ENCODE results near the gene KLF5.

DNA sequence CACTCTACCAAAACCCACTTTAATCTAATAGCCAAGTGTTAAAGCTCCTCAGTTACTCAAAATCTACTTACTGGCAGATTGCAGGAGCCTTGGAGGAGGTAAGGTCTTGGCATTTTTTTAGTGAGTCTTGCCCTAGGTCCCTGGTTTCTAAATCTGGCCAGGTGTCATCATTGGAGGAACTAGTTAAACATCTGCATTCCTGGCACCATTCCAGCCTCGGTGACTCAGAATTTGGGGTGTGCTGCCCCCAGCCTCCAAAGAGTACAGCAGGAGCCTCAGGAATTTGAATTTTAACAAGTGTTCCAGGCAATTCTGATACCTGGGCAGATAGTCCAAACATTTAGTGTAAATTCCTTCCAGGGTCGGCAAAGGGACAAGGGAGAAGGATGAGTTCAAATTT, 37.4 kb downstream of the KLF5 start:
- TF ChIP-seq, protein P1, sequence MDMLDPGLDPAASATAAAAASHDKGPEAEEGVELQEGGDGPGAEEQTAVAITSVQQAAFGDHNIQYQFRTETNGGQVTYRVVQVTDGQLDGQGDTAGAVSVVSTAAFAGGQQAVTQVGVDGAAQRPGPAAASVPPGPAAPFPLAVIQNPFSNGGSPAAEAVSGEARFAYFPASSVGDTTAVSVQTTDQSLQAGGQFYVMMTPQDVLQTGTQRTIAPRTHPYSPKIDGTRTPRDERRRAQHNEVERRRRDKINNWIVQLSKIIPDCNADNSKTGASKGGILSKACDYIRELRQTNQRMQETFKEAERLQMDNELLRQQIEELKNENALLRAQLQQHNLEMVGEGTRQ (IDR thresholded peaks at IDR 0.05; ENCODE audit: borderline replicate concordance, low read depth, low read length) = no peak
- no peak for TF ChIP-seq SIN3A (IDR thresholded peaks at IDR 0.05; ENCODE audit: borderline replicate concordance, low read depth, low read length)
- TF ChIP-seq, protein P2, sequence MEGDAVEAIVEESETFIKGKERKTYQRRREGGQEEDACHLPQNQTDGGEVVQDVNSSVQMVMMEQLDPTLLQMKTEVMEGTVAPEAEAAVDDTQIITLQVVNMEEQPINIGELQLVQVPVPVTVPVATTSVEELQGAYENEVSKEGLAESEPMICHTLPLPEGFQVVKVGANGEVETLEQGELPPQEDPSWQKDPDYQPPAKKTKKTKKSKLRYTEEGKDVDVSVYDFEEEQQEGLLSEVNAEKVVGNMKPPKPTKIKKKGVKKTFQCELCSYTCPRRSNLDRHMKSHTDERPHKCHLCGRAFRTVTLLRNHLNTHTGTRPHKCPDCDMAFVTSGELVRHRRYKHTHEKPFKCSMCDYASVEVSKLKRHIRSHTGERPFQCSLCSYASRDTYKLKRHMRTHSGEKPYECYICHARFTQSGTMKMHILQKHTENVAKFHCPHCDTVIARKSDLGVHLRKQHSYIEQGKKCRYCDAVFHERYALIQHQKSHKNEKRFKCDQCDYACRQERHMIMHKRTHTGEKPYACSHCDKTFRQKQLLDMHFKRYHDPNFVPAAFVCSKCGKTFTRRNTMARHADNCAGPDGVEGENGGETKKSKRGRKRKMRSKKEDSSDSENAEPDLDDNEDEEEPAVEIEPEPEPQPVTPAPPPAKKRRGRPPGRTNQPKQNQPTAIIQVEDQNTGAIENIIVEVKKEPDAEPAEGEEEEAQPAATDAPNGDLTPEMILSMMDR (IDR thresholded peaks at IDR 0.05) = no peak
- TF ChIP-seq TCF12 (IDR thresholded peaks at IDR 0.05) = no peak
- no peak for TF ChIP-seq POLR2AphosphoS5 (IDR thresholded peaks at IDR 0.05; ENCODE audit: low read depth, low read length)
- no peak for TF ChIP-seq EZH2phosphoT487 (IDR thresholded peaks at IDR 0.05; ENCODE audit: borderline replicate concordance, low read depth)
- TF ChIP-seq TEAD4 (IDR thresholded peaks at IDR 0.05; ENCODE audit: borderline replicate concordance, insufficient read depth) = no peak
- no peak for TF ChIP-seq RFX5 (IDR thresholded peaks at IDR 0.05; ENCODE audit: low read length)
- TF ChIP-seq, protein P3, sequence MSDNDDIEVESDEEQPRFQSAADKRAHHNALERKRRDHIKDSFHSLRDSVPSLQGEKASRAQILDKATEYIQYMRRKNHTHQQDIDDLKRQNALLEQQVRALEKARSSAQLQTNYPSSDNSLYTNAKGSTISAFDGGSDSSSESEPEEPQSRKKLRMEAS (IDR thresholded peaks at IDR 0.05; ENCODE audit: low read depth) = no peak
- no peak for TF ChIP-seq SMC3 (IDR thresholded peaks at IDR 0.05; ENCODE audit: low read depth, low read length)
- TF ChIP-seq ZBTB33 (IDR thresholded peaks at IDR 0.05; ENCODE audit: borderline replicate concordance, low read depth) = no peak
